DND-41 (cell line): ENCODE data around the gene CFAP299.

Experiments
- ATAC-seq: fragments of 200-7000 bp; cut with Tn5 transposase; 3 replicates; pipeline ENCODE4 v1.9.1; 2021; ENCODE audit warnings: low read depth; ENCODE audit not compliant: insufficient read depth
- DNase-seq: peaks from one replicate; pipeline ENCODE4 v3.0.0-alpha.2; 2020
- H2AFZ ChIP-seq: 2 replicates; pipeline ENCODE4 v1.6.0; 2012; ENCODE audit warnings: low read depth, low read length
- H3K27ac ChIP-seq: 2 replicates; pipeline ENCODE4 v1.5.1; 2012; ENCODE audit warnings: low read length, inconsistent platforms
- H3K27me3 ChIP-seq: fragments of 200-600 bp; sonication (generic); 2 replicates; pipeline ENCODE4 v1.6.0; 2012; ENCODE audit warnings: low read length, mild to moderate bottlenecking, inconsistent platforms; ENCODE audit not compliant: insufficient read depth, poor library complexity
- H3K36me3 ChIP-seq: 2 replicates; pipeline ENCODE4 v1.5.1; 2012; ENCODE audit warnings: low read length, inconsistent platforms; ENCODE audit not compliant: insufficient read depth
- H3K4me1 ChIP-seq: 2 replicates; pipeline ENCODE4 v1.5.1; 2012; ENCODE audit warnings: mild to moderate bottlenecking, low read length; ENCODE audit not compliant: insufficient read depth
- H3K4me2 ChIP-seq: 2 replicates; pipeline ENCODE4 v1.6.0; 2012; ENCODE audit warnings: mild to moderate bottlenecking, moderate library complexity, low read length, inconsistent platforms; ENCODE audit not compliant: insufficient read depth
- H3K4me3 ChIP-seq, 2 experiments: fragments of 200-600 bp in 1 of 2; shearing (Covaris generic) in 1 of 2; 2 replicates each; pipeline ENCODE4 v1.5.1; 2012 to 2016; ENCODE audit warnings: inconsistent platforms in 2 of 2, low read length in 2 of 2, mild to moderate bottlenecking in 2 of 2, low read depth in 1 of 2, moderate library complexity in 1 of 2
- H3K79me2 ChIP-seq: 2 replicates; pipeline ENCODE4 v1.6.0; 2012; ENCODE audit warnings: low read length, inconsistent platforms; ENCODE audit not compliant: insufficient read depth
- H3K9ac ChIP-seq: 2 replicates; pipeline ENCODE4 v1.6.0; 2012; ENCODE audit warnings: low read depth, mild to moderate bottlenecking, inconsistent platforms, low read length, moderate library complexity
- H3K9me3 ChIP-seq: 2 replicates; pipeline ENCODE4 v1.5.1; 2012; ENCODE audit warnings: low read length, moderate library complexity, mild to moderate bottlenecking, inconsistent platforms; ENCODE audit not compliant: insufficient read depth, severe bottlenecking
- H4K20me1 ChIP-seq: 2 replicates; pipeline ENCODE4 v1.6.0; 2012; ENCODE audit warnings: low read length; ENCODE audit not compliant: insufficient read depth
- CTCF ChIP-seq: IDR thresholded peaks from 2 replicates; pipeline ENCODE4 v1.5.1; 2012; ENCODE audit warnings: borderline replicate concordance, low read length, moderate library complexity, mild to moderate bottlenecking; ENCODE audit not compliant: poor library complexity, severe bottlenecking; ENCODE audit errors: extremely low read depth
- EZH2 ChIP-seq: IDR thresholded peaks from 3 replicates; pipeline ENCODE4 v1.6.1; 2012; ENCODE audit warnings: borderline replicate concordance, low read depth, mild to moderate bottlenecking, moderate library complexity, low read length, inconsistent platforms; ENCODE audit not compliant: severe bottlenecking

The CFAP299 gene

GRCh38 chr4:80529026-80529425 is 193.5 kb downstream of the CFAP299 start:
- no peaks in the 10 kb centered on the region for H3K79me2 ChIP-seq
- H3K27ac ChIP-seq = no peak overlapping the region
- H3K9me3 ChIP-seq = no peaks in the 10 kb centered on the region
- peaks cover 2% of the 10 kb centered on the region for H3K27me3 ChIP-seq
- no peaks in the 10 kb centered on the region for H3K36me3 ChIP-seq
- no peak overlapping the region for H3K4me2 ChIP-seq
- H3K4me3 ChIP-seq = no peak overlapping the region
- H2AFZ ChIP-seq = no peak overlapping the region
- H3K4me1 ChIP-seq = no peaks in the 10 kb centered on the region
- no peak for DNase-seq
- no peak overlapping the region for H3K9ac ChIP-seq
- TF ChIP-seq EZH2 = no peak
- no peak for TF ChIP-seq CTCF
- ATAC-seq = no peak
- no peaks in the 10 kb centered on the region for H4K20me1 ChIP-seq

- DNase-seq = no peak
- Histone ChIP-seq H3K36me3 (no peaks in the 10 kb centered on the region), H4K20me1 (no peaks in the 10 kb centered on the region), H3K4me1 (no peaks in the 10 kb centered on the region), H3K27me3 (no peaks in the 10 kb centered on the region), H3K9ac (no peak overlapping the region), H3K4me2 (no peak overlapping the region), H2AFZ (no peak overlapping the region), H3K27ac (no peak overlapping the region), H3K4me3 (no peak overlapping the region), H3K9me3 (no peaks in the 10 kb centered on the region), H3K79me2 (no peaks in the 10 kb centered on the region)
- ATAC-seq = no peak
- TF ChIP-seq EZH2 (no peak), CTCF (no peak)
Observed at GRCh38 chr4:80532674-80533333, 197.3 kb downstream of the CFAP299 start.

- H3K4me1 ChIP-seq = no peaks in the 10 kb centered on the region
- no peaks in the 10 kb centered on the region for H3K79me2 ChIP-seq
- no peaks in the 10 kb centered on the region for H3K36me3 ChIP-seq
- no peak overlapping the region for H3K27ac ChIP-seq
- no peak overlapping the region for H3K9ac ChIP-seq
- ATAC-seq (no peak), DNase-seq (no peak)
- H4K20me1 ChIP-seq = no peaks in the 10 kb centered on the region
- TF ChIP-seq CTCF = no peak
- no peak for TF ChIP-seq EZH2
- peaks cover 4% of the 10 kb centered on the region for H3K27me3 ChIP-seq
- H2AFZ ChIP-seq = no peak overlapping the region
- no peak overlapping the region for H3K4me2 ChIP-seq
- no peak overlapping the region for H3K4me3 ChIP-seq
- H3K9me3 ChIP-seq = no peaks in the 10 kb centered on the region
Observed at GRCh38 chr4:80535551-80535950, 200.0 kb downstream of the CFAP299 start.
